ENCODE data around the gene SPATA7. TPM values are rescaled to one million over a fixed set of nuclear protein-coding genes. Genes with fewer than 3 reads are reported as not detected.

SPATA7 gene
- total and polyA plus RNA-seq, 4 donors: 2.9 to 5.0 (median 4.4) TPM

- Histone ChIP-seq H3K27ac (ENCODE audit: low read depth in 1 of 2, low read length in 2 of 2) (no peak overlapping the region), H3K4me3 (ENCODE audit: low read depth in 1 of 3, low read length in 3 of 3) (no peak overlapping the region), H3K27me3 (ENCODE audit: control insufficient read depth in 4 of 4, insufficient read depth in 4 of 4, low read length in 3 of 4) (no peaks in the 10 kb centered on the region), H3K36me3 (ENCODE audit: control insufficient read depth in 4 of 4, insufficient read depth in 3 of 4, low read depth in 1 of 4, low read length in 3 of 4) (peaks cover 0 to 5% (median 2%) of the 10 kb centered on the region in 4 donors), H3K9ac (ENCODE audit: low read depth in 1 of 2, low read length in 2 of 2) (no peak overlapping the region), H3K9me3 (ENCODE audit: control insufficient read depth in 4 of 4, low read length in 3 of 4) (no peaks in the 10 kb centered on the region), H3K4me1 (ENCODE audit: control insufficient read depth in 4 of 4, insufficient read depth in 4 of 4, low read length in 3 of 4) (no peaks in the 10 kb centered on the region)
- 88% methylated on average over 2 of the region's 2 CpGs for WGBS
- no peak for TF ChIP-seq JUND (IDR thresholded peaks at IDR 0.05)
- no peak for DNase-seq (ENCODE audit: low spot score)
Measured at GRCh38 chr14:88430976-88431375, 45.5 kb downstream of the SPATA7 start.

GRCh38 chr14:88437658-88438057 lies 52.2 kb downstream of the SPATA7 start:
- Histone ChIP-seq H3K27ac (ENCODE audit: low read depth in 1 of 2, low read length in 2 of 2) (no peak overlapping the region), H3K9ac (ENCODE audit: low read depth in 1 of 2, low read length in 2 of 2) (no peak overlapping the region), H3K9me3 (ENCODE audit: control insufficient read depth in 4 of 4, low read length in 3 of 4) (no peaks in the 10 kb centered on the region), H3K4me1 (ENCODE audit: control insufficient read depth in 4 of 4, insufficient read depth in 4 of 4, low read length in 3 of 4) (no peaks in the 10 kb centered on the region), H3K36me3 (ENCODE audit: control insufficient read depth in 4 of 4, insufficient read depth in 3 of 4, low read depth in 1 of 4, low read length in 3 of 4) (peaks cover 1 to 13% (median 5%) of the 10 kb centered on the region in 4 donors), H3K4me3 (ENCODE audit: low read depth in 1 of 3, low read length in 3 of 3) (no peak overlapping the region), H3K27me3 (ENCODE audit: control insufficient read depth in 4 of 4, insufficient read depth in 4 of 4, low read length in 3 of 4) (no peaks in the 10 kb centered on the region)
- WGBS: 95% methylated on average over 5 of the region's 5 CpGs
- no peak for DNase-seq (ENCODE audit: low spot score)
- TF ChIP-seq MAX (IDR thresholded peaks at IDR 0.05) (no peak), RAD21 (IDR thresholded peaks at IDR 0.05) (peak; percentile 47 to 59), CTCF (IDR thresholded peaks at IDR 0.05; ENCODE audit: low read depth, low read length, missing input control) (peak; percentile 29)

- TF ChIP-seq SP1 (IDR thresholded peaks at IDR 0.05) (no peak), YY1 (IDR thresholded peaks at IDR 0.05) (no peak), TAF1 (conservative IDR thresholded peaks at IDR 0.05) (no peak), HNF4A (conservative IDR thresholded peaks at IDR 0.05) (no peak), RXRA (IDR thresholded peaks at IDR 0.05) (no peak), HNF4G (IDR thresholded peaks at IDR 0.05) (no peak), RAD21 (IDR thresholded peaks at IDR 0.05) (no peak), FOXA1 (IDR thresholded peaks at IDR 0.05) (no peak), MAX (IDR thresholded peaks at IDR 0.05) (no peak), JUND (IDR thresholded peaks at IDR 0.05) (no peak), ZBTB33 (IDR thresholded peaks at IDR 0.05) (no peak), EGR1 (IDR thresholded peaks at IDR 0.05; ENCODE audit: low read depth in 2 of 2) (no peak), CTCF (IDR thresholded peaks at IDR 0.05; ENCODE audit: low read depth, low read length, missing input control) (no peak), GABPA (IDR thresholded peaks at IDR 0.05 in 1 of 2, conservative IDR thresholded peaks at IDR 0.05 in 1 of 2) (no peak), FOXA2 (IDR thresholded peaks at IDR 0.05) (no peak), NR2F2 (IDR thresholded peaks at IDR 0.05) (no peak)
- TF ChIP-seq, protein P1, sequence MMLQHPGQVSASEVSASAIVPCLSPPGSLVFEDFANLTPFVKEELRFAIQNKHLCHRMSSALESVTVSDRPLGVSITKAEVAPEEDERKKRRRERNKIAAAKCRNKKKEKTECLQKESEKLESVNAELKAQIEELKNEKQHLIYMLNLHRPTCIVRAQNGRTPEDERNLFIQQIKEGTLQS (IDR thresholded peaks at IDR 0.05): no peak
- TF ChIP-seq, protein P2, sequence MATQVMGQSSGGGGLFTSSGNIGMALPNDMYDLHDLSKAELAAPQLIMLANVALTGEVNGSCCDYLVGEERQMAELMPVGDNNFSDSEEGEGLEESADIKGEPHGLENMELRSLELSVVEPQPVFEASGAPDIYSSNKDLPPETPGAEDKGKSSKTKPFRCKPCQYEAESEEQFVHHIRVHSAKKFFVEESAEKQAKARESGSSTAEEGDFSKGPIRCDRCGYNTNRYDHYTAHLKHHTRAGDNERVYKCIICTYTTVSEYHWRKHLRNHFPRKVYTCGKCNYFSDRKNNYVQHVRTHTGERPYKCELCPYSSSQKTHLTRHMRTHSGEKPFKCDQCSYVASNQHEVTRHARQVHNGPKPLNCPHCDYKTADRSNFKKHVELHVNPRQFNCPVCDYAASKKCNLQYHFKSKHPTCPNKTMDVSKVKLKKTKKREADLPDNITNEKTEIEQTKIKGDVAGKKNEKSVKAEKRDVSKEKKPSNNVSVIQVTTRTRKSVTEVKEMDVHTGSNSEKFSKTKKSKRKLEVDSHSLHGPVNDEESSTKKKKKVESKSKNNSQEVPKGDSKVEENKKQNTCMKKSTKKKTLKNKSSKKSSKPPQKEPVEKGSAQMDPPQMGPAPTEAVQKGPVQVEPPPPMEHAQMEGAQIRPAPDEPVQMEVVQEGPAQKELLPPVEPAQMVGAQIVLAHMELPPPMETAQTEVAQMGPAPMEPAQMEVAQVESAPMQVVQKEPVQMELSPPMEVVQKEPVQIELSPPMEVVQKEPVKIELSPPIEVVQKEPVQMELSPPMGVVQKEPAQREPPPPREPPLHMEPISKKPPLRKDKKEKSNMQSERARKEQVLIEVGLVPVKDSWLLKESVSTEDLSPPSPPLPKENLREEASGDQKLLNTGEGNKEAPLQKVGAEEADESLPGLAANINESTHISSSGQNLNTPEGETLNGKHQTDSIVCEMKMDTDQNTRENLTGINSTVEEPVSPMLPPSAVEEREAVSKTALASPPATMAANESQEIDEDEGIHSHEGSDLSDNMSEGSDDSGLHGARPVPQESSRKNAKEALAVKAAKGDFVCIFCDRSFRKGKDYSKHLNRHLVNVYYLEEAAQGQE (IDR thresholded peaks at IDR 0.05): no peak
- Histone ChIP-seq H3K9me3 (ENCODE audit: control insufficient read depth in 4 of 4, low read length in 3 of 4) (no peaks in the 10 kb centered on the region), H3K4me1 (ENCODE audit: control insufficient read depth in 4 of 4, insufficient read depth in 4 of 4, low read length in 3 of 4) (no peaks in the 10 kb centered on the region), H3K36me3 (ENCODE audit: control insufficient read depth in 4 of 4, insufficient read depth in 3 of 4, low read depth in 1 of 4, low read length in 3 of 4) (peaks cover 1 to 13% (median 5%) of the 10 kb centered on the region in 4 donors), H3K4me3 (ENCODE audit: low read depth in 1 of 3, low read length in 3 of 3) (no peak overlapping the region), H3K27ac (ENCODE audit: low read depth in 1 of 2, low read length in 2 of 2) (no peak overlapping the region), H3K27me3 (ENCODE audit: control insufficient read depth in 4 of 4, insufficient read depth in 4 of 4, low read length in 3 of 4) (no peaks in the 10 kb centered on the region), H3K9ac (ENCODE audit: low read depth in 1 of 2, low read length in 2 of 2) (no peak overlapping the region)
- WGBS: 96% methylated on average over 2 of the region's 2 CpGs
- no peak for DNase-seq (ENCODE audit: low spot score)
Measured at GRCh38 chr14:88439088-88439487, 53.6 kb downstream of the SPATA7 start.
